Measurements from ENCODE around the gene CLCN1. TPM values are rescaled to one million over a fixed set of nuclear protein-coding genes. Genes with fewer than 3 reads are reported as not detected.

CLCN1 gene
- total RNA-seq, 1 experiment from 2014 or later = not detected

DNA sequence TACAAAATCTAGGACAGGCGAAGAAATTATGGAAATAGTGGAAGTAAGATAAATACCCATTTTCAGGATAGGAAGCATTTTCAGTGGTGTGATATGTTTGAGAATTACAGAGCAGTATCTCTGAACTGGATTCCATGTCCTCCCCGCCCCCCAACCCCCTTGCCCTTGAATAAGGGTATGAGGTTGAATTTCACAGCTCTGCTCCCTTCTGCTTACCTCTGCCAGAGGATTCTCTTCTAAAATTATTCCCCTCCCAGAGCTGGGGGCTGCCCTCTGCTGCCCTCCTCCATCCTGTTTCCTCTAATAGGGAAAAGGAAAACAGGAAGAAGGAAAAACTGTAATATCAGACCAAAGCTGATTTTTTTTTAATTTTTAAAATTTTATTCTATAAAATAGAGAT lies 7.3 kb upstream of the CLCN1 start:
- Histone ChIP-seq H3K27me3 (replicated peaks; ENCODE audit: insufficient read depth, low read depth, low read length, poor library complexity) (no peaks in the 10 kb centered on the region), H3K4me1 (ENCODE audit: insufficient read depth, low read length, poor library complexity, severe bottlenecking) (no peaks in the 10 kb centered on the region), H3K9me3 (ENCODE audit: low read depth, low read length, poor library complexity, severe bottlenecking) (no peaks in the 10 kb centered on the region), H3K4me3 (ENCODE audit: low read depth, low read length, poor library complexity, severe bottlenecking) (no peak overlapping the region), H3K36me3 (ENCODE audit: insufficient read depth, low read length, poor library complexity, severe bottlenecking) (peaks cover 51% of the 10 kb centered on the region), H3K27ac (ENCODE audit: low read depth, low read length, poor library complexity, severe bottlenecking) (no peak overlapping the region)
- intact Hi-C loops (cut with micrococcal nuclease; ENCODE audit: unreplicated experiment) = loop anchor here (5.0 kb wide), 1 partner anchor 109 kb away; no protein-coding TSS in a partner anchor
- TF ChIP-seq EZH2 (IDR thresholded peaks at IDR 0.05; ENCODE audit: borderline replicate concordance, low read depth, low read length, poor library complexity, severe bottlenecking) = no peak
- TF ChIP-seq, protein P1, sequence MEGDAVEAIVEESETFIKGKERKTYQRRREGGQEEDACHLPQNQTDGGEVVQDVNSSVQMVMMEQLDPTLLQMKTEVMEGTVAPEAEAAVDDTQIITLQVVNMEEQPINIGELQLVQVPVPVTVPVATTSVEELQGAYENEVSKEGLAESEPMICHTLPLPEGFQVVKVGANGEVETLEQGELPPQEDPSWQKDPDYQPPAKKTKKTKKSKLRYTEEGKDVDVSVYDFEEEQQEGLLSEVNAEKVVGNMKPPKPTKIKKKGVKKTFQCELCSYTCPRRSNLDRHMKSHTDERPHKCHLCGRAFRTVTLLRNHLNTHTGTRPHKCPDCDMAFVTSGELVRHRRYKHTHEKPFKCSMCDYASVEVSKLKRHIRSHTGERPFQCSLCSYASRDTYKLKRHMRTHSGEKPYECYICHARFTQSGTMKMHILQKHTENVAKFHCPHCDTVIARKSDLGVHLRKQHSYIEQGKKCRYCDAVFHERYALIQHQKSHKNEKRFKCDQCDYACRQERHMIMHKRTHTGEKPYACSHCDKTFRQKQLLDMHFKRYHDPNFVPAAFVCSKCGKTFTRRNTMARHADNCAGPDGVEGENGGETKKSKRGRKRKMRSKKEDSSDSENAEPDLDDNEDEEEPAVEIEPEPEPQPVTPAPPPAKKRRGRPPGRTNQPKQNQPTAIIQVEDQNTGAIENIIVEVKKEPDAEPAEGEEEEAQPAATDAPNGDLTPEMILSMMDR (conservative IDR thresholded peaks at IDR 0.05; ENCODE audit: low read depth, low read length) = no peak
- CTCF ChIA-PET = interaction anchor here (0.7 to 1.6 kb wide), 2 partner anchors 16 to 68 kb away, joined by 4 to 9 read pairs; no protein-coding TSS in a partner anchor
- no TSS peak for BruUV-seq (replicated peaks)
- POLR2A ChIA-PET (ENCODE audit: low non-redundant PET) = no interaction called here
- DNase-seq (ENCODE audit: low spot score) = no peak

DNA sequence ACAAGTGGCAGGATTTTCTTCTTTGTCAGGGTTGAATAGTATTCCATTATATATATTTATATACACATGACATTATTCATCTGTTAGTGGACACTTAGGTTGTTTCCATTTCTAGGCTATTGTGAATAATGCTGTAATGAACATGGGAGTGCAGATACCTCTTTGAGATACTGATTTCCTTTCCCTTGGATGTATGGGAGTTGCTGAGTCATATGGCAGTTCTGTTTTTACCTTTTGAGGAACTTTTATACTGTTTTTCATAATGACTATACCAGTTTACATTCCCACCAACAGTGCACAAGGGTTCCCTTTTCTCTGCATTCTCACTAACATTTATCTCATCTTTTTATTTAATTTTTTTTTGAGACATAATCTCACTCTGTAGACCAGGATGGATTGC lies 1.8 kb upstream of the CLCN1 start:
- Histone ChIP-seq H3K9me3 (ENCODE audit: low read depth, low read length, poor library complexity, severe bottlenecking) (no peaks in the 10 kb centered on the region), H3K4me1 (ENCODE audit: insufficient read depth, low read length, poor library complexity, severe bottlenecking) (no peaks in the 10 kb centered on the region), H3K36me3 (ENCODE audit: insufficient read depth, low read length, poor library complexity, severe bottlenecking) (no peaks in the 10 kb centered on the region), H3K27ac (ENCODE audit: low read depth, low read length, poor library complexity, severe bottlenecking) (no peak overlapping the region), H3K27me3 (replicated peaks; ENCODE audit: insufficient read depth, low read depth, low read length, poor library complexity) (no peaks in the 10 kb centered on the region), H3K4me3 (ENCODE audit: low read depth, low read length, poor library complexity, severe bottlenecking) (no peak overlapping the region)
- ChIA-PET POLR2A (ENCODE audit: low non-redundant PET) (no interaction called here), CTCF (no interaction called here)
- intact Hi-C loops (cut with micrococcal nuclease; ENCODE audit: unreplicated experiment) = no loop called here
- no TSS peak for BruUV-seq (replicated peaks)
- DNase-seq (ENCODE audit: low spot score) = no peak
- TF ChIP-seq, protein P1 (conservative IDR thresholded peaks at IDR 0.05; ENCODE audit: low read depth, low read length) = no peak
- TF ChIP-seq EZH2 (IDR thresholded peaks at IDR 0.05; ENCODE audit: borderline replicate concordance, low read depth, low read length, poor library complexity, severe bottlenecking) = no peak

DNA sequence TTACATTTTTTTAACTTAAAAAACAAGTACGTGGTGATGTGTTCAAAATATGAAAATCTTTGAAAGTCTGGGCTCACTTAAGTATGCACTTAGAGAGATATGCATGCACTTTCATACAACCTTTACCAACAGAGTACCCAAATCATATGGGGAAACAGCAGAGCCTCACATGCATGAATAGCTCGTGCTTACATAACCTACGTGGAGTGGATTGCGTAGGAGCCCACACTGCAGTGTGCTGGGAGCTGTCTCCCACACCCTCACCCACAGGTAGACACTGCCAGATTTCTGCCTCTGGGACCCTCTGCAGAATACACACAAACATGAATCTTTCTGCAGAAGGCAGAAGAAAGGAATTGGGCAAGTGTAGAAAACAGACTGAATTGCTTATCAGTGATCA lies 581 bp downstream of the CLCN1 start:
- BruUV-seq (replicated peaks) = no TSS peak
- H3K27me3 ChIP-seq (replicated peaks; ENCODE audit: insufficient read depth, low read depth, low read length, poor library complexity) = no peaks in the 10 kb centered on the region
- DNase-seq (ENCODE audit: low spot score) = no peak
- H3K36me3 ChIP-seq (ENCODE audit: insufficient read depth, low read length, poor library complexity, severe bottlenecking) = no peaks in the 10 kb centered on the region
- H3K4me3 ChIP-seq (ENCODE audit: low read depth, low read length, poor library complexity, severe bottlenecking) = no peak overlapping the region
- no peaks in the 10 kb centered on the region for H3K9me3 ChIP-seq (ENCODE audit: low read depth, low read length, poor library complexity, severe bottlenecking)
- no peak overlapping the region for H3K27ac ChIP-seq (ENCODE audit: low read depth, low read length, poor library complexity, severe bottlenecking)
- ChIA-PET POLR2A (ENCODE audit: low non-redundant PET) (no interaction called here), CTCF (no interaction called here)
- H3K4me1 ChIP-seq (ENCODE audit: insufficient read depth, low read length, poor library complexity, severe bottlenecking) = no peaks in the 10 kb centered on the region
- TF ChIP-seq, protein P1 (conservative IDR thresholded peaks at IDR 0.05; ENCODE audit: low read depth, low read length) = no peak
- TF ChIP-seq EZH2 (IDR thresholded peaks at IDR 0.05; ENCODE audit: borderline replicate concordance, low read depth, low read length, poor library complexity, severe bottlenecking) = no peak
- intact Hi-C loops (cut with micrococcal nuclease; ENCODE audit: unreplicated experiment) = no loop called here

All from A673 (cell line).